ENCODE measurements around the gene MVK. TPM values are rescaled to one million over a fixed set of nuclear protein-coding genes. Genes with fewer than 3 reads are reported as not detected.

Gene MVK
- polyA plus RNA-seq, 4 donors = 12.5 to 22.0 (median 19.1) TPM

GRCh38 chr12:109563291-109564284 is 10.0 kb upstream of the MVK start:
- no peak for DNase-seq (ENCODE audit: low read depth in 4 of 4, low spot score in 3 of 4)

DNA sequence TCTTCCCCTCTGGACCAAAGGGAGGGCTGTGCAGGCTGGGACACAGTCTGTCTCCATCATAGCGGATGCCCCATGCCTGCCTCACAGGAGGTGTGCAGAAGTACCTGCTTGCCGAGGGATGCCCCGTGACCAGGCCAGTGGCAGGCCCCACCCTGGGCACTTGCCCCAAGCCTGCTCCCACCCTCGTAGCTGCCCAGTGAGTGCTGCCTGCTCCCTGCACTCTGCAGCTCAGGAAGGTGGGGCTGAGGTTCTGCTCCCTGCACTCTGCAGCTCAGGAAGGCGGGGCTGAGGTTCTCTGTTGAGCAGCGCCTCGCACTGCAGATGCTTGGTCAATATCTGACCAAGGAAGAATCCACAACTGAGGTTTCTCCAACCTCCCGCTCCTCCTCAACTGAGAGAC is 7.2 kb upstream of the MVK start:
- DNase-seq (ENCODE audit: low read depth in 4 of 4, low spot score in 3 of 4) = no peak

GRCh38 chr12:109567296-109567695 is 6.3 kb upstream of the MVK start:
- no peak for DNase-seq (ENCODE audit: low read depth in 4 of 4, low spot score in 3 of 4)

DNA sequence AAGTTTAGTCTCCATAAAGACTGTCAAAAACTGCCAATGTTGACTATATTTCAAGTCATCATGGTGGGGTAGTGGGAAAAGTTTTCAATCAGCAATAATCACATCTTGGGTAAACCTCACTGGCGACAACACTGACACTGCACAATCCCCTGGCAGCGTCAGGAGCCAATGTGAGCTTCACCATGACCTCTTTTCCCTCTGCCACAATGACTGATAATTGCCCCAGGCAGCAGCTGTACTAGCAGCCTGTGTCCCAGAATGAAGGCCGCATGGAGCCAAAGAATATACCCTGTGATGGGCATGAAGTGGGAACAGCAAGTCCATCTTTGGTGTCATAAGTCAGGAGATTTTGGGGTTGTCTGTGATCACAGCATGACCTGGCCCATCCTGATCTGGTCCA is 5.6 kb upstream of the MVK start:
- no peak for DNase-seq (ENCODE audit: low read depth in 4 of 4, low spot score in 3 of 4)

GRCh38 chr12:109568486-109568885 is 5.1 kb upstream of the MVK start:
- no peak for DNase-seq (ENCODE audit: low read depth in 4 of 4, low spot score in 3 of 4)

DNA sequence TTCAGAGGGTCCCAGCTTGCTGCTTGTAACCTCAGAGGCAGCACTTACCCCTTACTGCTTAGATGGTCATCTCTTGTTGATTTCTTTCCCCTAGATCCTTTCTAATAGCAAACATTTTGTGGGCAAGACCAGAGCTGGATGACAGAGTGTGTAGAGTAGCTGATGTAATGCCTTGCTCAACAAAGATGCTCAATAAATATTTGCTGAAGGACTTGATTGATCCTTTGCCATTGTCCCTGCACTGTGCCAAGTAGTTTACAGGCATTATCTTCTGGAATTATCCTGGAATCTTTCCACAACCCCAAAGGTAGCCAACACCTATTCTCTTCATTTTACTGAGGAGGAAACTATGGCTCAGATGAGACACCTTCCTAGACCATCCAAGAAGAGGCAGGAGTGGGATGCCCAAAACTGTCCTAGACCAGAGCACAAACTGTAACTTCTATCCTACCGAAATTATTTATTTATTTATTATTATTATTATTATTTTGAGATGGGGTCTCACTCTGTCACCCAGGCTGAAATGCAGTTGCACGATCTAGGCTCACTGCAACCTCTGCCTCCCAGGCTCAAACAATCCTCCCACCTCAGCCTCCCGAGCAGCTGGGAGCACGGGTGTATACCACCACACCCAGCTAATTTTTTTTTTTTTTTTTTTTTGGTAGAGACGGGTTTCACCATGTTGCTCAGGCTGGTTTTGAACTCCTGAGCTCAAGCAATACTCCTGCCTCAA is 1.7 kb upstream of the MVK start:
- DNase-seq (ENCODE audit: low read depth in 4 of 4, low spot score in 3 of 4) = no peak

- no peak for DNase-seq (ENCODE audit: low read depth in 4 of 4, low spot score in 3 of 4)
Measured at GRCh38 chr12:109572506-109572845, 1.1 kb upstream of the MVK start.

- no peak for DNase-seq (ENCODE audit: low read depth in 4 of 4, low spot score in 3 of 4)
Measured at GRCh38 chr12:109573914-109574244, 285 bp downstream of the MVK start.

- no peak for DNase-seq (ENCODE audit: low read depth in 4 of 4, low spot score in 3 of 4)
Measured at GRCh38 chr12:109575683-109576082, 2.1 kb downstream of the MVK start.

DNA sequence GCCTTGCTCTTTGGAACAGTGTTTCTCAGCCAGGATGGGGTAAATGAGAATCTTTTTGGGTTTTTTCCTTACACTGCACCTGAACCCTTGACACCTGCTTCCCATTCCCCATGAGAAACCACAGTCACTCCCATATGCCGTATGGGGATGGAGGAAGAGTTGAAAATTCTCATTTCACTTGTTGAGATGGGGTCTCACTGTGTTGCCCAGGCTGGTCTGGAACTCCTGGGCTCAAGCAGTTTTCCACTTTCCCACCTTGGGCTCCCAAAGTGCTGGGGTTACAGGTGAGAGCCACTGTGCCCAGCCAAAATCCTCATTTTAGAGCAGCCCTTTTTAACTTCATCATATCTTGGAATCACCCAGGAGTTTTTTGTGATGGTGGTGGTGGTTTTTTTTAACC is 3.7 kb downstream of the MVK start:
- no peak for DNase-seq (ENCODE audit: low read depth in 4 of 4, low spot score in 3 of 4)

DNA sequence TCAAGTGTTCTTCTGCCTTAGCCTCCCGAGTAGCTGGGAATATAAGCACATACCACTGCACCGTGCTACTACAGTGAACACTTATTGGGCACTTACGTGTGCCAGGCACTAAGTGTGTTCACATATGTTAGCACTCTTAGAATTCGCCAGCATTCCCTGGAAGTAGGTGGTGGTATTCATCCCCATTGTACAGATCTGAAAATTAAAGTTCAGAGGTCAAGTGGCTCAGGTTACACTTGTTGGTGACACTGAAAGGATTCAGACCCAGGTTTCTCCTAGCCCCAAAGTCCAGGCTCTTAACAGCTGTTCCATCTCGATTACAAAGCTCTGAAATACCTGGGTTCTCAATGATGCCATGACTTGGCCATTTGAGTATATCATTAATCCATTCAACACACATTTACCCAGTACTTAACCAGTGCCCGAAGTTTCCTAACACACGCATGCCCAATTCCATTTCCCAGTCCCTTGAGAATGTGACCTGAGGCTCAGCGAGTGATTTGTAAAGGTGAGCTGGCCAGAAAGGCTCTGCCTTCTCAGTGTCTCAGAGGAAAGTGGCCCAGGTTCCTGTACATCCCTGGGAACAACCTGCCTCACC is 4.8 kb downstream of the MVK start:
- DNase-seq (ENCODE audit: low read depth in 4 of 4, low spot score in 3 of 4) = no peak

DNA sequence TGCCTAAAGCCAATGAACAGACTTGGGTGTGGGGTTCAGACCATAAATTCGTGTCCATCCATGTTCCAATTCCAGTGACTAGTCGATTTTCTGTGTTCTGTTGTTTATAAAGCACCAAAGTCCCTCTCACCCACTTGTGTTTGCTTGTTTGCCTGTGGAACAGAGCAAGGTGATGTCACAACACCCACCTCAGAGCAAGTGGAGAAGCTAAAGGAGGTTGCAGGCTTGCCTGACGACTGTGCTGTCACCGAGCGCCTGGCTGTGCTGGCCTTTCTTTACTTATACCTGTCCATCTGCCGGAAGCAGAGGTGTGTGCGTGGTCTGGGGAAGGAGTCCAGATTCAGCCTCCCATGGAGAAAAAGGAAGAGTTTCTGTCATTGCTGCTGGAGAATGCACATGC is 6.0 kb downstream of the MVK start:
- DNase-seq (ENCODE audit: low read depth in 4 of 4, low spot score in 3 of 4) = no peak

- no peak for DNase-seq (ENCODE audit: low read depth in 4 of 4, low spot score in 3 of 4)
Measured at GRCh38 chr12:109580272-109580671, 6.7 kb downstream of the MVK start.

- DNase-seq (ENCODE audit: low read depth in 4 of 4, low spot score in 3 of 4) = no peak
Measured at GRCh38 chr12:109580684-109581333, 7.2 kb downstream of the MVK start.

GRCh38 chr12:109581334-109581691 is 7.7 kb downstream of the MVK start:
- no peak for DNase-seq (ENCODE audit: low read depth in 4 of 4, low spot score in 3 of 4)

GRCh38 chr12:109581856-109582255 is 8.3 kb downstream of the MVK start:
- DNase-seq (ENCODE audit: low read depth in 4 of 4, low spot score in 3 of 4) = no peak

- no peak for DNase-seq (ENCODE audit: low read depth in 4 of 4, low spot score in 3 of 4)
Measured at GRCh38 chr12:109582636-109583035, 9.0 kb downstream of the MVK start.

DNA sequence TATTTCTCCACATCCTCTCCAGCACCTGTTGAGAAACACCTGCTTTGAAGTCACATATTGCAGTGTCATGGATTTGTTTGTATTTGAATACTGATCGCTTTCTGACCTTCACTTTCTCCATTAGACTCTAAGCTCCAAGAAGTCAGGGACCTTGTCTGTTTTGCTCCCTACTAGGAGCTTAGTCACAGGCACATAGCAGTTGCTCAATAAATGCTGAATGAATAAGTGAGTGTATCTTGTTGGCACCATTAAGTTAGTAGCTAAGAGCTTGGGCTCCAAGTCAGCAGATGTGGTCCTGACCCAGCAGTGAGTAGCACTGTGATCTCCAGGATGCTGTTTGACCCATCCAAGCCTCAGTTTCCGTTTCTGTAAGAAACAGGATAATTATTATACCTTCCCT is 10.1 kb downstream of the MVK start:
- DNase-seq (ENCODE audit: low read depth in 4 of 4, low spot score in 3 of 4) = no peak

DNA sequence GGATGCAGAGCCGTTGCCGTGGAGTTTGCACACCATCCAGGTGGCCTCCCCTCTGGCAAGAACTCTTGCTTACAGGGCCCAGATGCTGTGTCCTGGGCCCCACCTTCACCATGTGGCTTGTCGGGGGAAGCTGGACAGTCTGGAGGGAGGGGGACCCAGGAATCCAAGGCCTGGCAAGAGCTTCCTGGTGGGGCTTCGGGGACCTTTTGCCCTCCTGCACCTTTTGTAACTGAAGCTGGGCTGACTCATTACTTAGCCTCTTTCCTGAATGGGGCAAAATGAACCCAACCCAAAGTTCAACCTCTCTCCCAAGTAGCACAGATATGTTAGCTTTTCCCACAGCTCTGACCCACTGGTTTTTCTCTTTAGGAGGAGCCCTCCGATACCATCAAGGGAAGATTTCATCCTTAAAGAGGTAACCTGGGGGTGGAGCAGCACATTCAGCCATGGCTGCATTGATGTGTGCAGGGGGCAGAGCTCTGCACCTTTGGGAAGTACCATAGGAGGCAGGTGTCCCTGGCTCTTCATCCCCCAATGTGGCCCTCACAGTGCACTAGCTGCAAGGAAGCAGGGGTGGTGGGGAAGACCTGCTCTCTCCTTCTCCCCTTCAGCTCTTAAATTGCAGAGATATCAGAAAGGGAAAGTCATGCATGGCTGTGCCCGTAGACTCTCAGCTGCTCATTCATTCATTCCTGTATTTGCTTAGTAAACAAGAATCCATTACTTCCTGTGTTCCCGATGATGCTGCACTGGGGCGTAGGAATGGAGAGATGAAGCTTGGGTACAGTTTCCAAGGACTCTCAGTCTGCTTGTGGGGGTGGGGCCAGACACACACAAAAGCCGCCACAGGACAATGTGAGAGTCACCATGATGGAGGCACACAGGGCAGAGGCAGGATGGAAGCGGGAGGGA is 13.0 kb downstream of the MVK start:
- no peak for DNase-seq (ENCODE audit: low read depth in 4 of 4, low spot score in 3 of 4)

GRCh38 chr12:109587921-109588320 is 14.3 kb downstream of the MVK start:
- no peak for DNase-seq (ENCODE audit: low read depth in 4 of 4, low spot score in 3 of 4)
